K562 (cell line): ENCODE measurements around the gene UBE2QL1. TPM values are rescaled to one million over a fixed set of nuclear protein-coding genes. Genes with fewer than 3 reads are reported as not detected.
A peak's percentile ranks its signal among the peaks of the same experiment; 100 is the strongest.

ENCODE experiments used
- BRCA1 ChIP-seq, 2 experiments: fragments of 450-650 bp in 1 of 2; sonication (generic) in 1 of 2; formaldehyde crosslinking in 1 of 2; IDR thresholded peaks; 2 replicates each; pipeline versions ENCODE4 v1.5.0 to v1.6.1; 2017 to 2020; ENCODE audit warnings: mild to moderate bottlenecking in 1 of 2, missing genetic modification reagents in 1 of 2
- BRF1 ChIP-seq: IDR thresholded peaks from 3 replicates; pipeline ENCODE4 v1.6.1; 2011; ENCODE audit warnings: borderline replicate concordance, mild to moderate bottlenecking; ENCODE audit not compliant: insufficient read length; ENCODE audit errors: extremely low read depth
- CBFA2T3 ChIP-seq: fragments of 450-650 bp; IDR thresholded peaks from 2 replicates; pipeline ENCODE4 v1.6.1; 2017
- EP400 ChIP-seq: fragments of 450-650 bp; IDR thresholded peaks from 2 replicates; pipeline ENCODE4 v1.6.1; 2017; ENCODE audit warnings: antibody characterized with exemption, mild to moderate bottlenecking, moderate library complexity
- HDAC1 ChIP-seq, 2 experiments: fragments of 450-650 bp; IDR thresholded peaks; 2 replicates each; pipeline ENCODE4 v1.6.1; 2016 to 2017; ENCODE audit warnings: inconsistent platforms in 1 of 2, mild to moderate bottlenecking in 1 of 2, moderate library complexity in 1 of 2
- KAT7 ChIP-seq: sonication (generic); formaldehyde crosslinking; IDR thresholded peaks from 2 replicates; pipeline ENCODE4 v1.8.0; 2022; ENCODE audit warnings: missing genetic modification reagents, mild to moderate bottlenecking, borderline replicate concordance
- KDM4B ChIP-seq, 2 experiments: fragments of 450-650 bp in 1 of 2; sonication (generic) in 1 of 2; IDR thresholded peaks; 2 replicates each; pipeline ENCODE4 v1.6.1; 2016 to 2017; ENCODE audit warnings: borderline replicate concordance in 2 of 2, antibody characterized with exemption in 1 of 2, low read depth in 1 of 2, mild to moderate bottlenecking in 1 of 2
- NCOA6 ChIP-seq: fragments of 450-650 bp; IDR thresholded peaks from 2 replicates; pipeline ENCODE4 v1.6.1; 2017; ENCODE audit warnings: mild to moderate bottlenecking
- PTRF ChIP-seq: fragments of 450-650 bp; IDR thresholded peaks from 2 replicates; pipeline ENCODE4 v1.6.1; 2016; ENCODE audit warnings: mild to moderate bottlenecking, missing genetic modification characterization, missing compliant biosample characterization
- RBM34 ChIP-seq: fragments of 200-400 bp; formaldehyde crosslinking; IDR thresholded peaks from 2 replicates; pipeline ENCODE4 v1.6.1; 2018; ENCODE audit warnings: low read length, borderline replicate concordance; ENCODE audit not compliant: insufficient read depth
- RCOR1 ChIP-seq, 2 experiments: IDR thresholded peaks; 2 replicates each; pipeline ENCODE4 v1.6.1; 2012; ENCODE audit warnings: low read depth in 2 of 2, low read length in 2 of 2, borderline replicate concordance in 1 of 2, improper control_type of control experiment in 1 of 2
- SRSF9 ChIP-seq: fragments of 200-400 bp; formaldehyde crosslinking; IDR thresholded peaks from 2 replicates; pipeline ENCODE4 v1.6.1; 2017; ENCODE audit warnings: low read depth, low read length, borderline replicate concordance
- TAF15 ChIP-seq: fragments of 200-400 bp; formaldehyde crosslinking; IDR thresholded peaks from 2 replicates; pipeline ENCODE4 v1.6.1; 2017; ENCODE audit warnings: mild to moderate bottlenecking, low read depth, low read length, moderate library complexity
- TGIF2 ChIP-seq: sonication (generic); formaldehyde crosslinking; IDR thresholded peaks from 2 replicates; pipeline ENCODE4 v1.8.1; 2022; ENCODE audit warnings: mild to moderate bottlenecking, missing genetic modification reagents, moderate library complexity
- TRIM28 ChIP-seq: fragments of 450-650 bp; IDR thresholded peaks from 2 replicates; pipeline ENCODE4 v1.6.1; 2017
- XRCC4 ChIP-seq: IDR thresholded peaks from one replicate; pipeline ENCODE4 v1.6.1; 2011; ENCODE audit not compliant: insufficient read depth, insufficient read length; ENCODE audit errors: extremely low read depth
- ZNF12 ChIP-seq: sonication (generic); formaldehyde crosslinking; IDR thresholded peaks from 2 replicates; pipeline ENCODE4 v1.4.0; 2020; ENCODE audit warnings: mild to moderate bottlenecking, missing genetic modification reagents
- ZNF561 ChIP-seq: fragments of 450-650 bp; formaldehyde crosslinking; conservative IDR thresholded peaks from 2 replicates; pipeline ENCODE4 v1.4.0; 2020; ENCODE audit warnings: mild to moderate bottlenecking, moderate library complexity
- ZZZ3 ChIP-seq: fragments of 450-650 bp; IDR thresholded peaks from 2 replicates; pipeline ENCODE4 v1.6.1; 2016; ENCODE audit warnings: antibody characterized with exemption, mild to moderate bottlenecking, moderate library complexity
- polyA plus RNA-seq, 8 experiments: library from polyadenylated mRNA; depleted of rRNA in 4 of 8; stranded (reverse) in 5 of 8; unstranded in 3 of 8; fragments of >200 nt; fragmentation: Nextera tagmentation in 2 of 8; fragmentation: Illumina TruSeq in 1 of 8; extraction: Ambion mirVana in 2 of 8; extraction: Trizol in 1 of 8; gene quantifications; 2 replicates each; pipeline versions ENCODE4 v1.2.1 to v1.2.3, GENCODE V29; 2011 to 2014; ENCODE audit warnings: inconsistent platforms in 1 of 8, missing spikeins in 1 of 8
- total RNA-seq, 7 experiments: library from RNA; depleted of rRNA in 6 of 7; stranded (reverse); fragments of >200 nt in 6 of 7; fragmentation: Illumina TruSeq in 2 of 7; extraction: Trizol in 2 of 7; gene quantifications; 2 replicates each; pipeline versions ENCODE4 v1.2.1 to v1.2.3, GENCODE V29; 2011 to 2021; ENCODE audit warnings: low replicate concordance in 1 of 7
- TF ChIP-seq, protein P1 (sequence below): fragments of 250-450 bp; sonication (Bioruptor Pico); IDR thresholded peaks from 2 replicates; pipeline ENCODE4 v1.6.1; 2021; ENCODE audit warnings: mild to moderate bottlenecking
- TF ChIP-seq, protein P2 (sequence below): fragments of 450-650 bp; IDR thresholded peaks from 2 replicates; pipeline ENCODE4 v1.6.1; 2016; ENCODE audit warnings: low read depth, mild to moderate bottlenecking, moderate library complexity
- TF ChIP-seq, protein P3 (sequence below), 2 experiments: fragments of 450-650 bp; conservative IDR thresholded peaks; 2 replicates each; pipeline ENCODE4 v1.6.1; 2017; ENCODE audit warnings: mild to moderate bottlenecking in 2 of 2, moderate library complexity in 2 of 2
- TF ChIP-seq, protein P4 (sequence below): sonication (generic); formaldehyde crosslinking; IDR thresholded peaks from 2 replicates; pipeline ENCODE4 v1.8.1; 2022; ENCODE audit warnings: missing genetic modification reagents
- TF ChIP-seq, protein P5 (sequence below): sonication (generic); formaldehyde crosslinking; IDR thresholded peaks from 2 replicates; pipeline ENCODE4 v1.5.0; 2020; ENCODE audit warnings: missing genetic modification reagents

Gene UBE2QL1
- total and polyA plus RNA-seq, 9 of the 15 experiments (the other 6 are each of a cell fraction or from before 2014, with no cell fraction given): not detected

DNA sequence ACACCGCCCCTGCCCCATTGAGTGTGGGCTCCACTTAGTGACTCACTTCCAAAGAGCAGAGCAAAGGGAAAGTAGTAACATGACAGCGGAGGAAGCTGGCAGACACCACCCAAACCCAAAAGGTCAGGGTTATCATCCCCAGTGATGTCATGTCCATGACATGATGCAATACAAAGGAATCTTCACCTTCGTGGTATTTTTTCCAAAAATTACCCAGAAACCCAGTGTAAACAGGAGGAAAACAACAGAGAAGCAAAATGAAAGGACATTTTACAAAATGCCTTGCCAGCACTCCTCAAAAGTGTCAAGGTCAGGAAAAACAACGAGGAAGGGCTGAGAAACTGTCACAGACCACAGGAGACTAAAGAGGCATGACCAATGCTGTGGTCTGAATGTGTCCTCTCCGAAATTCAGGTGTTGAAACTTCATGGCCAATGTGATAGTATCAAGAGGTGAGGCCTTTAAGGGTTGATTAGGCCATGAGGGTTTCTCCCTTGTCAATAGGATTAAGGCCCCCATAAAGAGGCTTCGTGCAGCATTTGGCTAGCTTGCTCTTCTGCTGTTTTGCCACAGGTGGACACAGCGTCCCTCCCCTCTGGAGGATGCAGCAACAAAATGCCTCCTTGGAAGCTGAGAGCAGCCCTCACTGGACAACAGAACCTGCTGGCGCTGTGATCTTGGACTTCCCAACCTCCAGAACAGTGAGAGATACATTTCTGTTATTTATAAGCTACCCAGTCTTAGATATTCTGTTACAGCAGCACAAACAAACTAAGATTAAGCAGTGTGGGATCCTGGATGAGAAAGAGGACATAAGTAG is 39.8 kb upstream of the UBE2QL1 start (continued):
- TF ChIP-seq, protein P1, sequence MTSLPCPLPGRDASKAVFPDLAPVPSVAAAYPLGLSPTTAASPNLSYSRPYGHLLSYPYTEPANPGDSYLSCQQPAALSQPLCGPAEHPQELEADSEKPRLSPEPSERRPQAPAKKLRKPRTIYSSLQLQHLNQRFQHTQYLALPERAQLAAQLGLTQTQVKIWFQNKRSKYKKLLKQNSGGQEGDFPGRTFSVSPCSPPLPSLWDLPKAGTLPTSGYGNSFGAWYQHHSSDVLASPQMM: no peak
- no peak for TF ChIP-seq ZNF12 (CRISPR knock-in tag)
- no peak for TF ChIP-seq CBFA2T3
- TF ChIP-seq BRF1: no peak
- TF ChIP-seq ZZZ3: no peak
- TF ChIP-seq PTRF (tag): no peak
- no peak for TF ChIP-seq HDAC1 (IDR thresholded peaks at IDR 0.05)
- TF ChIP-seq, protein P2, sequence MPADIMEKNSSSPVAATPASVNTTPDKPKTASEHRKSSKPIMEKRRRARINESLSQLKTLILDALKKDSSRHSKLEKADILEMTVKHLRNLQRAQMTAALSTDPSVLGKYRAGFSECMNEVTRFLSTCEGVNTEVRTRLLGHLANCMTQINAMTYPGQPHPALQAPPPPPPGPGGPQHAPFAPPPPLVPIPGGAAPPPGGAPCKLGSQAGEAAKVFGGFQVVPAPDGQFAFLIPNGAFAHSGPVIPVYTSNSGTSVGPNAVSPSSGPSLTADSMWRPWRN: peak; percentile 17; the same call in 1 of the 2 replicates
- TF ChIP-seq XRCC4: no peak
- TF ChIP-seq RBM34: no peak
- no peak for TF ChIP-seq TAF15
- TF ChIP-seq RCOR1 (IDR thresholded peaks at IDR 0.05; ENCODE audit: borderline replicate concordance in 1 of 2, low read depth in 2 of 2, low read length in 2 of 2): peak in 1 of 2 experiments; percentile 51; a peak in 1 of 4 replicates
- TF ChIP-seq TGIF2 (CRISPR knock-in tag): no peak
- no peak for TF ChIP-seq SRSF9
- TF ChIP-seq, protein P3, sequence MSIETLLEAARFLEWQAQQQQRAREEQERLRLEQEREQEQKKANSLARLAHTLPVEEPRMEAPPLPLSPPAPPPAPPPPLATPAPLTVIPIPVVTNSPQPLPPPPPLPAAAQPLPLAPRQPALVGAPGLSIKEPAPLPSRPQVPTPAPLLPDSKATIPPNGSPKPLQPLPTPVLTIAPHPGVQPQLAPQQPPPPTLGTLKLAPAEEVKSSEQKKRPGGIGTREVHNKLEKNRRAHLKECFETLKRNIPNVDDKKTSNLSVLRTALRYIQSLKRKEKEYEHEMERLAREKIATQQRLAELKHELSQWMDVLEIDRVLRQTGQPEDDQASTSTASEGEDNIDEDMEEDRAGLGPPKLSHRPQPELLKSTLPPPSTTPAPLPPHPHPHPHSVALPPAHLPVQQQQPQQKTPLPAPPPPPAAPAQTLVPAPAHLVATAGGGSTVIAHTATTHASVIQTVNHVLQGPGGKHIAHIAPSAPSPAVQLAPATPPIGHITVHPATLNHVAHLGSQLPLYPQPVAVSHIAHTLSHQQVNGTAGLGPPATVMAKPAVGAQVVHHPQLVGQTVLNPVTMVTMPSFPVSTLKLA (conservative IDR thresholded peaks at IDR 0.05): no peak
- TF ChIP-seq, protein P4, sequence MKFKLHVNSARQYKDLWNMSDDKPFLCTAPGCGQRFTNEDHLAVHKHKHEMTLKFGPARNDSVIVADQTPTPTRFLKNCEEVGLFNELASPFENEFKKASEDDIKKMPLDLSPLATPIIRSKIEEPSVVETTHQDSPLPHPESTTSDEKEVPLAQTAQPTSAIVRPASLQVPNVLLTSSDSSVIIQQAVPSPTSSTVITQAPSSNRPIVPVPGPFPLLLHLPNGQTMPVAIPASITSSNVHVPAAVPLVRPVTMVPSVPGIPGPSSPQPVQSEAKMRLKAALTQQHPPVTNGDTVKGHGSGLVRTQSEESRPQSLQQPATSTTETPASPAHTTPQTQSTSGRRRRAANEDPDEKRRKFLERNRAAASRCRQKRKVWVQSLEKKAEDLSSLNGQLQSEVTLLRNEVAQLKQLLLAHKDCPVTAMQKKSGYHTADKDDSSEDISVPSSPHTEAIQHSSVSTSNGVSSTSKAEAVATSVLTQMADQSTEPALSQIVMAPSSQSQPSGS: peak; percentile 84; the same call in 1 of the 2 replicates
- TF ChIP-seq EP400: peak; percentile 43; the same call in 1 of the 2 replicates
- no peak for TF ChIP-seq KDM4B (IDR thresholded peaks at IDR 0.05; ENCODE audit: borderline replicate concordance in 2 of 2, low read depth in 1 of 2)
- TF ChIP-seq, protein P5, sequence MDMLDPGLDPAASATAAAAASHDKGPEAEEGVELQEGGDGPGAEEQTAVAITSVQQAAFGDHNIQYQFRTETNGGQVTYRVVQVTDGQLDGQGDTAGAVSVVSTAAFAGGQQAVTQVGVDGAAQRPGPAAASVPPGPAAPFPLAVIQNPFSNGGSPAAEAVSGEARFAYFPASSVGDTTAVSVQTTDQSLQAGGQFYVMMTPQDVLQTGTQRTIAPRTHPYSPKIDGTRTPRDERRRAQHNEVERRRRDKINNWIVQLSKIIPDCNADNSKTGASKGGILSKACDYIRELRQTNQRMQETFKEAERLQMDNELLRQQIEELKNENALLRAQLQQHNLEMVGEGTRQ (CRISPR knock-in tag): no peak
- no peak for TF ChIP-seq BRCA1 (IDR thresholded peaks at IDR 0.05)
- TF ChIP-seq BRCA1 (CRISPR knock-in tag; IDR thresholded peaks at IDR 0.05): no peak
- TF ChIP-seq TRIM28: no peak
- TF ChIP-seq KAT7 (CRISPR knock-in tag): no peak
- no peak for TF ChIP-seq NCOA6
- TF ChIP-seq ZNF561 (CRISPR knock-in tag): no peak; the same call in 1 of the 2 replicates
